ENCODE measurements around the gene KIF5C. TPM values are rescaled to one million over a fixed set of nuclear protein-coding genes. Genes with fewer than 3 reads are reported as not detected.

Gene KIF5C
- total RNA-seq (2022): 0.87 and 2.9 TPM in 2 replicates
- percentile 27 among the genes with signal in this experiment for Bru-seq, nascent RNA
- BruChase-seq, experiment 1, labeled RNA remaining after a 6-hour chase: percentile 27 among the genes with signal in this experiment
- BruChase-seq, experiment 2, labeled RNA remaining after a 2-hour chase: percentile 21 among the genes with signal in this experiment
- long read RNA-seq: 0 reads

GRCh38 chr2:148874868-148875341 lies at the start of gene KIF5C:
Gene KIF5C (plus strand): TSS chr2:148875227. CDS start chr2:148875618, 391 bp downstream.
- BruUV-seq (replicated peaks): no TSS peak
- peaks cover 36% of the 10 kb centered on the region for H3K27me3 Mint-ChIP-seq (ENCODE audit: unreplicated experiment)
- DNase-seq: peak; percentile 91
- TF ChIP-seq CTCF (IDR thresholded peaks at IDR 0.05; ENCODE audit: unreplicated experiment): no peak
- H3K4me1 Mint-ChIP-seq (ENCODE audit: low read depth, unreplicated experiment): peaks cover 6% of the 10 kb centered on the region
- peaks cover 6% of the 10 kb centered on the region for H3K36me3 Mint-ChIP-seq (ENCODE audit: insufficient read depth, unreplicated experiment)
- H3K27ac Mint-ChIP-seq (ENCODE audit: unreplicated experiment): no peak within 1 kb of the TSS
- CTCF ChIA-PET: interaction anchor here (0.6 kb wide), 2 partner anchors 61 to 227 kb away, joined by 3 to 4 read pairs; no protein-coding TSS in a partner anchor
- intact Hi-C loops (cut with micrococcal nuclease; ENCODE audit: unreplicated experiment): loop anchor here (5.0 kb wide), 1 partner anchor 53 kb away; no protein-coding TSS in a partner anchor
- no peaks in the 10 kb centered on the region for H3K9me3 Mint-ChIP-seq (ENCODE audit: low read depth, unreplicated experiment)
- H3K4me3 Mint-ChIP-seq (ENCODE audit: low read depth, unreplicated experiment): peak within 1 kb of the TSS; percentile 54

- no peaks in the 10 kb centered on the region for H3K36me3 Mint-ChIP-seq (ENCODE audit: insufficient read depth, unreplicated experiment)
- intact Hi-C loops (cut with micrococcal nuclease; ENCODE audit: unreplicated experiment): no loop called here
- H3K9me3 Mint-ChIP-seq (ENCODE audit: low read depth, unreplicated experiment): no peaks in the 10 kb centered on the region
- TF ChIP-seq CTCF (IDR thresholded peaks at IDR 0.05; ENCODE audit: unreplicated experiment): no peak
- H3K27ac Mint-ChIP-seq (ENCODE audit: unreplicated experiment): no peak overlapping the region
- no peak for DNase-seq
- no peak overlapping the region for H3K4me3 Mint-ChIP-seq (ENCODE audit: low read depth, unreplicated experiment)
- CTCF ChIA-PET: no interaction called here
- H3K4me1 Mint-ChIP-seq (ENCODE audit: low read depth, unreplicated experiment): no peaks in the 10 kb centered on the region
- H3K27me3 Mint-ChIP-seq (ENCODE audit: unreplicated experiment): peaks cover 29% of the 10 kb centered on the region
- BruUV-seq (replicated peaks): no TSS peak
Observed at GRCh38 chr2:148826791-148827190, 48.2 kb upstream of the KIF5C start.

- TF ChIP-seq CTCF (IDR thresholded peaks at IDR 0.05; ENCODE audit: unreplicated experiment): no peak
- no peaks in the 10 kb centered on the region for H3K9me3 Mint-ChIP-seq (ENCODE audit: low read depth, unreplicated experiment)
- no peak overlapping the region for H3K4me3 Mint-ChIP-seq (ENCODE audit: low read depth, unreplicated experiment)
- intact Hi-C loops (cut with micrococcal nuclease; ENCODE audit: unreplicated experiment): no loop called here
- H3K4me1 Mint-ChIP-seq (ENCODE audit: low read depth, unreplicated experiment): no peaks in the 10 kb centered on the region
- H3K36me3 Mint-ChIP-seq (ENCODE audit: insufficient read depth, unreplicated experiment): no peaks in the 10 kb centered on the region
- no TSS peak for BruUV-seq (replicated peaks)
- DNase-seq: no peak
- peaks cover 50% of the 10 kb centered on the region for H3K27me3 Mint-ChIP-seq (ENCODE audit: unreplicated experiment)
- H3K27ac Mint-ChIP-seq (ENCODE audit: unreplicated experiment): no peak overlapping the region
- CTCF ChIA-PET: no interaction called here
Observed at GRCh38 chr2:148828941-148829340, 46.1 kb upstream of the KIF5C start.

GRCh38 chr2:148829618-148830017 lies 45.4 kb upstream of the KIF5C start:
- Mint-ChIP-seq H3K27me3 (ENCODE audit: unreplicated experiment) (peaks cover 57% of the 10 kb centered on the region), H3K9me3 (ENCODE audit: low read depth, unreplicated experiment) (no peaks in the 10 kb centered on the region), H3K4me3 (ENCODE audit: low read depth, unreplicated experiment) (no peak overlapping the region), H3K27ac (ENCODE audit: unreplicated experiment) (no peak overlapping the region), H3K36me3 (ENCODE audit: insufficient read depth, unreplicated experiment) (no peaks in the 10 kb centered on the region), H3K4me1 (ENCODE audit: low read depth, unreplicated experiment) (no peaks in the 10 kb centered on the region)
- no peak for DNase-seq
- BruUV-seq (replicated peaks): no TSS peak
- intact Hi-C loops (cut with micrococcal nuclease; ENCODE audit: unreplicated experiment): no loop called here
- CTCF ChIA-PET: no interaction called here
- no peak for TF ChIP-seq CTCF (IDR thresholded peaks at IDR 0.05; ENCODE audit: unreplicated experiment)

Data from Calu3 (cell line).